Liver (tissue), 3 donors: ENCODE data around the gene HOXB3.

Source experiments
- CTCF ChIP-seq: fragments of 150-350 bp; IDR thresholded peaks from 2 replicates; pipeline ENCODE4 v1.5.1; 2017; ENCODE audit warnings: improper control_type of control experiment, low read depth, low read length; ENCODE audit not compliant: missing input control
- EGR1 ChIP-seq, 2 donors: IDR thresholded peaks; 2 replicates each; pipeline ENCODE4 v1.6.1; 2016 to 2018; ENCODE audit warnings: antibody characterized with exemption in 2 of 2, low read depth in 2 of 2
- FOXA1 ChIP-seq: IDR thresholded peaks from 2 replicates; pipeline ENCODE4 v1.6.1; 2016; ENCODE audit warnings: antibody characterized with exemption
- HNF4G ChIP-seq: IDR thresholded peaks from 2 replicates; pipeline ENCODE4 v1.6.1; 2016; ENCODE audit warnings: antibody characterized with exemption
- MAX ChIP-seq: IDR thresholded peaks from 2 replicates; pipeline ENCODE4 v1.6.1; 2016; ENCODE audit warnings: antibody characterized with exemption
- RAD21 ChIP-seq, 2 donors: IDR thresholded peaks; 2 replicates each; pipeline ENCODE4 v1.6.1; 2016; ENCODE audit warnings: antibody characterized with exemption in 2 of 2, mild to moderate bottlenecking in 2 of 2
- REST ChIP-seq: IDR thresholded peaks from 2 replicates; pipeline ENCODE4 v1.6.1; 2016; ENCODE audit warnings: antibody characterized with exemption, mild to moderate bottlenecking
- SP1 ChIP-seq: IDR thresholded peaks from 2 replicates; pipeline ENCODE4 v1.6.1; 2018; ENCODE audit warnings: antibody characterized with exemption, mild to moderate bottlenecking
- TAF1 ChIP-seq: conservative IDR thresholded peaks from 2 replicates; pipeline ENCODE4 v1.6.1; 2016; ENCODE audit warnings: antibody characterized with exemption, mild to moderate bottlenecking
- donor health status: healthy.
- donor health status: healthy.

- TF ChIP-seq CTCF (no peak), TAF1 (no peak), REST (no peak), SP1 (no peak), RAD21 (IDR thresholded peaks at IDR 0.05) (no peak), MAX (no peak), HNF4G (no peak), EGR1 (IDR thresholded peaks at IDR 0.05; ENCODE audit: low read depth in 2 of 2) (no peak), FOXA1 (no peak)
These were observed 76.9 kb downstream of the HOXB3 start for GRCh38 chr17:48513097-48513496.
